Stimulated activated CD8-positive, alpha-beta memory T cell treated with anti-CD3 and anti-CD28 coated beads, Interleukin-4, amount 100 ng/mL, for 4 hours (primary cell): ENCODE data around the gene STK10.
"Not testable (repeated sequence)": the region's sequence is repeated elsewhere in the genome, so short reads cannot be mapped to it uniquely, and the experiment has no call there.

Source experiments
- DNase-seq, 2 donors: peaks; one replicate each; pipeline ENCODE4 v3.0.0-alpha.2; 2020; ENCODE audit warnings: low read depth in 2 of 2, low spot score in 1 of 2

Gene STK10

DNA sequence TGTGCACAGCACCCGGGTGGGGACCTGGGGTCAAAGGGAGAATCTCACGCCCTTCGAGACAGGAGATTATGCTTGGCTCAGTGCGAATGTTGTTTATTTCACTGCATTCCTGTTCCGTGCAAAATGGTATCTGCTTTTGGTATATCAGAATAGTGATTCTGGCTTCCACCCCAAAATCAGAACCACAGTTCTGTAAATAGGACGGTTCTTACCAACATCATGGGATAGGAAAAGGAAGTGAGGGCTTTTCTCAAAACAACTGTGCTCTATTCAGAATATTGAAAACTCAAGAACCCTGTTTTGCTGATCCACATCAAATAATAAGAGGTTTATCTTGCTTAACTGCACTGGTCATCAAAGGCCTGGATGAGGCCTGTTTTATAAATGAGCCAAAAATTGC is 129.9 kb downstream of the STK10 start:
- no peak for DNase-seq

DNA sequence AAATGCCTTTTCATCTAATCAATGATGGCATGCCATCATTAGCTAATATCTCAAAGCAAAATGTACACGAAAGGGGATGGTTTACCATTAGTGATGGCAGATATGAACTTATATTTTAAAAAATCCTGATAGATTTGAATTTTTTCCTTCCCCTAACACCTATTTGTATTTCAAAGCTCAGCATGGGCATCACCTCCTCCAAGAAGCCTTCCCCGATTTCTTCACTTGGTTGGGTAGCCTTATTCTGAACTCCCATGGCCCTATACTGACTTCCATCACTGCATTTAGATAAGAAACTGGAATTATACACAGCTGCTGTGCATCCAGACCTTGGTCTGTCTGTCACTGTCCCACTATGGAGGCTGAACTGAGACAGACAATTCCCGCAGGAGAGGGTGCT is 132.0 kb downstream of the STK10 start:
- no peak for DNase-seq

DNA sequence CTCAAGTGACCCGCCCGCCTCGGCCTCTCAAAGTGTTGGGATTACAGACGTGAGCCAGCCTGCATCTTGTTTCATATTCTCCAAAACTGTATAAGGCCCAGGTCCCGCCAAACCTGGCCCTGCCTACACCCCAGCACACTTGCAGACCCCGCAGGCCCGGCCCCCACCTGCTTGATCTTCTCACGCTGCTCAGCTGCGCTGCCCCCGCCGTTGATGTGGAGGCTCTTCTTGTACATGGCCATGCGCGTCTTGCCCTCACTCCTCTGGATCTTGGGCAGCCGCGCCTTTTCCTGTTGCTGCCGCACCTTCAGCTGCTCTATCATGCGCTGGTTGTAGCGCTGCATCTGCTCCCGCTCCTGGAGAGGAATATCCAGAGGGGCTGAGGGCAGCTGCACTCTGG is 132.6 kb downstream of the STK10 start:
- DNase-seq, result no peak

DNA sequence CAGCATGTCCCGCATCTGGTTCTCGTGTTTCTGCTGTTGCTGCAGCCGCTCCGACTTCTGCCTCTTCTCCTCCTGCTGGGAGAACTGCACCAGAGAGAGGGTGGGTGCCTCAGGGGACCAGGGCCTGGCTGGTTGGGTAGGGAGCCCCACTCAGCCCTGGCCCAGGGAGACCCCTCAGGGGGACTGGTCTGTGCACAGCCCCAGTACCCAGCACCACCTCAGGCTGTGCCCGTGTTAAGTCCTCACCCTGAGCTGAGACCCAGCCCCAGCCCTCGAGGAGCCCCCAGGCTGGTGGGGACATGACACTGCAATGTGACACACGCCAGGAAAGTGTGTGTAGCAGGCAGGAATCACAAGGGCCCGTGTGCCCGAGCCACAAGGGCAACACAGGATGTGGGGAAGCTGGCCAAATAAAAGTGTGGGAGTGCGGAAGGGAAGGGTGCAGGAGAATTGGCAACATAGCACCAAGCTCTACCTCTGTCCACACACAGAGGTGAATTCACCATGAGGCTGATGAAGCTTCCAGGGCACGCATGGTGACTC is 133.3 kb downstream of the STK10 start:
- no peak for DNase-seq

DNA sequence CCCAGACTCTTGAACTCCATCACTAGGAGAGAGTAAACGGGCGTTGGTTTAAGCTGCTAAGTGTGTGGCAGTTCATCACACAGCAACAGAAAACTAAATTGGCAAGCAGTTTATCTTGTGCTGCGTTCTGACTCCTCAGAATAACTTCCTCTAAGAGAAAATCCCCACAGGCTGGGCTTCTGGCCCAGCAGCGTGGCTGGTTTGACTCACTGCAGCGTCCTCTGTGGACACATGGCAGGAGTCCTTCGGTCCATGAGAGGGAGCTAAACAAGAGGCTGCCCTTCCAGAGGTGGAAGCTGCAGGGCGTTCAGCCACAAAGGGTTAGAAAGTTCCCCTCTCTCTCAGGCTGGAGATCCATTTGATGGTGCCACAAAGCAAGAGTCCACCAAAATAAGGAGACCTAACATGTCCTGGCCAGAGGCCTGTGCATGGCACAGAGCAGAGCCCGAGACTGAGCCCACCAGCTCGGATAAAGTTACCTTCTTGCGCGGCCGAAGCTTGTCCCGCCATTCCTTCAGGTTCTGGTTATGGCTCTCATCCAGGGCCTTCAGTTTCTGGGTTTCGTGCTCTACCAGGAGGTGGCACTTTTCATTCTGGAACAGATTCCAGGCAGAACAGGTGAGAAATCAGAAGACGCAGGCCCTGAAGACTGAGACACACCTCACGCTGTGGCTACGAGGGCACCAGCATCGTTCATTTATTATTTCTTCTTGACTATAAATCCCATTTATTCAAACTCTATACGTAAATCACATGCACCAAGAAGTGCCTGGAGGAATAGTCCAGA is 135.4 kb downstream of the STK10 start:
- DNase-seq, result no peak

DNA sequence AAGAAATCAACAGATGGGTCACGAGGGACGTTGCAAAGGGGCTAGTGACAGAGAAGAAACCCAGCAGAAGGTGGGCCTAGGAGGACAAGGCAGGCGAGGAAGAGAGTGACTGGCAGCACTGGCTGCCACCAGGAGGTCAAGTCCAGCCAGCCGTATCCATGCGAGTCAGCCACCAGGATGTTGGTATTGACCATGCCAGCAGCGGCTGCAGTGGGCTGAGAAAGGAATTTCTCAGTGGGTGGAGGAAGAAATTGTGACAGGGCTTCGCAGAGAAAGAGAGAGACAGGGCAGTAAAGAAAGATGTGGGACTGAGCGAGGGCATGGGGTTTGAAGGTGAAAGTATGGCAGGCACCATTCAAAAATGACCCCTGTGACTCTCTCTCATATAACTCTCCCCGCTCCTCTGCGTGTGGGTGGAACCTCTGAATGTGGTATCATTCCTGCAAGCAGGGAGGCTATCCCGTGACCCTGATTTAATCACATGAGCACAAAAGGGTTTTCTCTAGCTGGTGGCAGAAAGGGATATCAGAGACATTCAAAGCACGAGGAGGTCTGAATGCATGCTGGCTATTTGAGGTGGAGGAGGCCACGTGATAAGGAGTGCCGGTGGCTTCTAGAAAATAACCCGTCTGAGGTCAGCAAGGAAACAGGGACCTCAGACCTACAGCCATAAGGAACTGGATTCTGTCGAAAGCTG is 136.2 kb downstream of the STK10 start:
- no peak for DNase-seq

DNA sequence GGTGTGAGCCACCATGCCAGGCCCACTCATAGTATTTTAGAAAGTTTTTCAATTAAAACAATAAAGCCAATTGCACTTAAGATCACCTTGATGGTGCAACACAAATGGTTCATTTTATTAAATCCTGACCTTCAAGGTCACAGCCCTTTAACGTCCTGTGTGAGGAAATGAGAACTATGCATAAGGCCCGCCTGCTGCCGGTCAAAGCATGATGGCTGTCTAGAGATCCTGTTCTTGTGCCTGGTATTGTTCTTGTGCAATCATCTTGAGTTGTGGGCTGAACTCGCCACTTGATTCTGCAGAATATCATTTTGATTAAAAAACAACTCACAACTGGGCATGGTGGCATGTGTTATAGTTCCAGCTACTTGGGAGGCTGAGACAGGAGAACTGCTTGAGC is 137.9 kb downstream of the STK10 start:
- no peak for DNase-seq

- DNase-seq, result no peak
These were observed 138.7 kb downstream of the STK10 start for GRCh38 chr5:172049226-172049796.

DNA sequence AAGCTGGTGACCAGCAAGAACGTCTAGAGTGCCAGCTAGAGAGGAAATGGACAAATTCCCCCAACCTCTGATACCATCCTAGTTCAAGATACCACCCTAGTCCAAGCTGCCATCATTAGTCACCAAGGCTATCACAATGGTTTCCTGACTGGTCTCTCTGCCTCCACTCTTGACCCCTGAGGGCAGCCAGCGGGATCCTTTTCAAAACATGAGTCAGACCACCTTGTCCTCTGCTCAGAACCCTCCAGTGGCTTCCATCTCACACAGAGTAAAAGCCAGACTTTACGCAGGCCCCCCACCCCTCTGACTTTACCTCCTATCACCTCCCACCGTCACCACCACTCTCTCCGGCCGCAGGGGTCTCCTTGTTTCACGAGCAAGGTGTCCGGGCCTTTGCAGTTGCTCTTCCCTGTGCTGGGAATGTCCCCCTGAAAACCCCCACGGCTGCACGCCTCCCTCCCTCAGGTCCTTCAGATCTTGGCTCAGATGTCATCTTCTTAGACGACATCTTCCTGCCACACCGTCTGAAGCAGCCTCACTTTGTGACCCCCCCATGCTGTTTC is 139.4 kb downstream of the STK10 start:
- DNase-seq, result no peak

- no peak for DNase-seq
These were observed 139.9 kb downstream of the STK10 start for GRCh38 chr5:172048170-172048422.

GRCh38 chr5:172046593-172046992 is 141.4 kb downstream of the STK10 start:
- no peak for DNase-seq

DNA sequence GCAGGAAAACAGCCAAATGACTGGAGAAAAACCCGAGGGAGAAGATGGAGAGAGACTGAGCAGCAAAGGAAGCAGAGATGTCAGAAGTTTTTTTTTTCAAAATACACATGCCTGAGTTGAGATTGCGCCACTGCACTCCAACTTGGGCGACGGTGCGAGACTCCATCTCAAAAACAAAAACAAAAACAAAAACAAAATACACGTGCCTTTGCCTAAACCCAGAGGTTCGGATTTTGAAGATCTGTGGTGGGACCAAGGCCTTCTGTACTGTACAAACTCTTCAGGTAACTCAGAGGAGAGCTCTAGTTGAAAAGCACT is 142.8 kb downstream of the STK10 start:
- no peak for DNase-seq

GRCh38 chr5:172044631-172045314 is 143.3 kb downstream of the STK10 start:
- DNase-seq, result no peak

DNA sequence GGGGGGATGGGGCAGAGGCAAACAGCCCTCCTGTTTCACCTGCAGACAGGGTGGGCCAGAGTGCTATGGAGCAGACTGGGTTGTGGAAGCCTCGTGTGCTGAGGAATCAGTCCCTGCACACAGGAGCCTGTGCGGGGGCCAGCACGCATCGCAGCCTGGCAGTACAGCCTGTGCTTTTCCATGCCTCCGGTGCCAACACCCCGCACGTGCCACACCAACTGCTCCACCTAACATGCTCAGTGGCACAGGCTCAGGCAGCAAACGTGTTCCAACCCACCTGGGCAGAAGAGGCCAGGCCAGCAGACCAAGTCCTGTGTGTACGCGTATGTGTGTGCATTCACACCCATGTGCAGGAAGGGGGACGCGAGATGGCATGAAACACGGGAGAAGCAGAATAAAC is 144.2 kb downstream of the STK10 start:
- DNase-seq, result no peak

- no peak for DNase-seq
These were observed 145.8 kb downstream of the STK10 start for GRCh38 chr5:172042183-172042582.

DNA sequence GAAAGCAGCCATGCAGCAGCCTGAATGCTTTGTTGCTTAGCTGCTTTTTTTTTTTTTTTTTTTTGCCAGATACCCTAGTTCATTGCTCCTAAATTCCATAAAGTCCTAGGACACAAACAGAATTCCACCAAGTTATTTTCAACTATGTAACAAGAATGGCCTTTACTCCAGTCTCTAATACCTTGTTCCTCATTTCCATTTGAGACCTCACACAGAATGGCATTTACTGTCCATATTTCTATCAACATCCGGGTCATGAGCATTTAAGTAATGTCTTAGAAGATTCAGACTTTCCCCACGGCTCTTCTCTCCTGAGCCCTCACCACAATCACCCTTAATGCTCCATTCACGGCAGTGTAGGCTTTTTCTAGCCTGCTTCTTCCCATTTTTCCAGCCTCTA is 149.9 kb downstream of the STK10 start:
- DNase-seq, result no peak

DNA sequence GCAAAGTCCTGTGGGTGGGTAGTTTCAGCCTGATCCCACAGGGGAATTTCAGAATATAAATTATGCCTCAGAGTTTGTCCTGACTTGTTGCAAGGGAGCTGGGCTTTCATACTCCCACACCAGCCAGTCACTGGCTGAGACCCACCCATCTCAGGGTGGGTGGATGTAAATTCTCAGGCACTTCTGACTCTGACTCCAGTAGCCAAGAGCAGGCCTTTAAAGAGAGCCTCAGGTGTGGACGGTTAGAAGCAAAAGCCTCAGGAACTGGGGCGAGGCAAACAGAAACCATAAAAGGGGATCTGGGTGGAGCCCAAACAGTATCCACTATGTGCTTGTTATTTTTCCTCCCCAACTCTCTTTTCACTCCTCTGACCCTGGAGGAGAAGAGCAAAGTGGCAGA is 153.0 kb downstream of the STK10 start:
- DNase-seq, result no peak

GRCh38 chr5:172031894-172032461 is 156.0 kb downstream of the STK10 start:
- DNase-seq, result no peak

GRCh38 chr5:172029876-172030275 is 158.1 kb downstream of the STK10 start:
- DNase-seq, result no peak

DNA sequence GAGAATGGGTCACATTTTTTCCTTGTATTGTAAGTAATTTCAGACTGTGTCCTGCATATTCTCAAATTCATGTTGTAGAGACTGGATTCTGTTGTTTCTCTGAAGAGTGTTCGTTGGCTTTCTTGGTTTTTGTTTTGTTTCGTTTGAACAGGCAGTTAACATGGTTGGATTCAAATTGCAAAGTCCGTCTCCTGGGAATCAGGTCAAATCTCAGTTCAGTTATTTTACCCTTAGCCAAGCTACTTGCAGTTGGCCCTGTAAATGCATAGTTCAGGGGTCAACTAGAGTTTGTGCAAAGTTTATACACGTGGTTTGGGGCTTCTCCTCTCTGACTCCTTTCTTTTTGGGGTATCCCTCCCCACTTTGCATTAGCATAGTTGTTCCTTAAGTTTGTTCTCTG is 159.9 kb downstream of the STK10 start:
- no peak for DNase-seq

- not testable (repeated sequence) for DNase-seq
These were observed 167.8 kb downstream of the STK10 start for GRCh38 chr5:172020110-172020786.
